BLaER1 (cell line): Measurements from ENCODE around the gene SCNM1.

ENCODE experiments used
- H3K27ac ChIP-seq: shearing (Covaris generic); formaldehyde crosslinking; 2 replicates; pipeline ENCODE4 v1.8.1; 2022
- H3K27me3 ChIP-seq: shearing (Covaris generic); formaldehyde crosslinking; 2 replicates; pipeline ENCODE4 v1.8.1; 2022
- H3K36me3 ChIP-seq: shearing (Covaris generic); formaldehyde crosslinking; 2 replicates; pipeline ENCODE4 v1.8.1; 2022
- H3K4me1 ChIP-seq: shearing (Covaris generic); formaldehyde crosslinking; 2 replicates; pipeline ENCODE4 v1.8.1; 2022
- H3K4me2 ChIP-seq: shearing (Covaris generic); formaldehyde crosslinking; 2 replicates; pipeline ENCODE4 v1.8.1; 2022
- H3K4me3 ChIP-seq: shearing (Covaris generic); formaldehyde crosslinking; 2 replicates; pipeline ENCODE4 v1.8.1; 2022
- H3K9ac ChIP-seq: shearing (Covaris generic); formaldehyde crosslinking; 2 replicates; pipeline ENCODE4 v1.8.1; 2022
- H3K9me3 ChIP-seq: shearing (Covaris generic); formaldehyde crosslinking; 2 replicates; pipeline ENCODE4 v1.8.1; 2022
- H4K20me1 ChIP-seq: shearing (Covaris generic); formaldehyde crosslinking; 2 replicates; pipeline ENCODE4 v1.8.1; 2022
- Cebpa-rat ChIP-seq: shearing (Covaris generic); IDR thresholded peaks from 2 replicates; pipeline ENCODE4 v1.8.1; 2022

SCNM1 gene

GRCh38 chr1:151210830-151211229 lies 44.9 kb downstream of the SCNM1 start:
- TF ChIP-seq Cebpa-rat = no peak

GRCh38 chr1:151211972-151212705 lies 46.2 kb downstream of the SCNM1 start:
- Histone ChIP-seq H3K36me3 (peaks cover 90% of the 10 kb centered on the region), H3K9ac (no peak overlapping the region), H3K27ac (no peak overlapping the region), H3K9me3 (no peaks in the 10 kb centered on the region), H4K20me1 (peaks cover 100% of the 10 kb centered on the region), H3K27me3 (no peaks in the 10 kb centered on the region), H3K4me2 (no peak overlapping the region), H3K4me1 (no peaks in the 10 kb centered on the region), H3K4me3 (no peak overlapping the region)
- no peak for TF ChIP-seq Cebpa-rat

More at GRCh38 chr1:151210830-151211229, 44.9 kb downstream of the SCNM1 start:
- Histone ChIP-seq H3K9ac (no peak overlapping the region), H3K4me1 (no peaks in the 10 kb centered on the region), H3K27ac (no peak overlapping the region), H3K4me3 (no peak overlapping the region), H3K27me3 (no peaks in the 10 kb centered on the region), H3K36me3 (peaks cover 93% of the 10 kb centered on the region), H3K9me3 (no peaks in the 10 kb centered on the region), H3K4me2 (no peak overlapping the region), H4K20me1 (peaks cover 100% of the 10 kb centered on the region)

- no peaks in the 10 kb centered on the region for H3K4me1 ChIP-seq
- H3K9me3 ChIP-seq = no peaks in the 10 kb centered on the region
- no peak overlapping the region for H3K4me3 ChIP-seq
- no peak overlapping the region for H3K9ac ChIP-seq
- H3K36me3 ChIP-seq = peaks cover 90% of the 10 kb centered on the region
- no peak for TF ChIP-seq Cebpa-rat
- H3K27ac ChIP-seq = no peak overlapping the region
- H3K27me3 ChIP-seq = no peaks in the 10 kb centered on the region
- H3K4me2 ChIP-seq = no peak overlapping the region
- peaks cover 100% of the 10 kb centered on the region for H4K20me1 ChIP-seq
Measured at GRCh38 chr1:151213560-151213959, 47.6 kb downstream of the SCNM1 start.
